Limb (tissue), 2 donors: ENCODE data around the gene PRKAA2.
"Not testable (repeated sequence)": the region's sequence is repeated elsewhere in the genome, so short reads cannot be mapped to it uniquely, and the experiment has no call there.

ENCODE experiments used
- DNase-seq, 2 donors: peaks; one replicate each; pipeline ENCODE4 v3.0.0-alpha.2; 2016; ENCODE audit errors: extremely low spot score in 2 of 2

Gene PRKAA2

GRCh38 chr1:56644919-56645676 lies at the start of gene PRKAA2:
TSS of gene PRKAA2 (plus strand) at chr1:56645314. CDS start at chr1:56645388, 74 bp downstream.
- peak; percentile 28 to 79 for DNase-seq

- not testable (repeated sequence) for DNase-seq
Observed at GRCh38 chr1:56595397-56596191, 49.5 kb upstream of the PRKAA2 start.

- DNase-seq = not testable (repeated sequence)
Observed at GRCh38 chr1:56610097-56610496, 35.0 kb upstream of the PRKAA2 start.

- not testable (repeated sequence) for DNase-seq
Observed at GRCh38 chr1:56610770-56611169, 34.3 kb upstream of the PRKAA2 start.

GRCh38 chr1:56617141-56617540 lies 28.0 kb upstream of the PRKAA2 start:
- no peak for DNase-seq

- DNase-seq = no peak
Observed at GRCh38 chr1:56625819-56626440, 19.2 kb upstream of the PRKAA2 start.

GRCh38 chr1:56626546-56626945 lies 18.6 kb upstream of the PRKAA2 start:
- DNase-seq = no peak

GRCh38 chr1:56627019-56627635 lies 18.0 kb upstream of the PRKAA2 start:
- DNase-seq = no peak

GRCh38 chr1:56627636-56628039 lies 17.5 kb upstream of the PRKAA2 start:
- no peak for DNase-seq

GRCh38 chr1:56630786-56631185 lies 14.3 kb upstream of the PRKAA2 start:
- no peak for DNase-seq

GRCh38 chr1:56631901-56632300 lies 13.2 kb upstream of the PRKAA2 start:
- DNase-seq = no peak

GRCh38 chr1:56634981-56635380 lies 10.1 kb upstream of the PRKAA2 start:
- DNase-seq = no peak

- DNase-seq = no peak
Observed at GRCh38 chr1:56638248-56638647, 6.9 kb upstream of the PRKAA2 start.

- no peak for DNase-seq
Observed at GRCh38 chr1:56639211-56639610, 5.9 kb upstream of the PRKAA2 start.

GRCh38 chr1:56643661-56644060 lies 1.5 kb upstream of the PRKAA2 start:
- DNase-seq = no peak

GRCh38 chr1:56644064-56644918 lies 823 bp upstream of the PRKAA2 start:
- peak in 1 of 2 donors; percentile 24 for DNase-seq

- DNase-seq = no peak
Observed at GRCh38 chr1:56645677-56646305, 677 bp downstream of the PRKAA2 start.

- no peak for DNase-seq
Observed at GRCh38 chr1:56646611-56647010, 1.5 kb downstream of the PRKAA2 start.

GRCh38 chr1:56647106-56647505 lies 2.0 kb downstream of the PRKAA2 start:
- DNase-seq = no peak

- DNase-seq = no peak
Observed at GRCh38 chr1:56648546-56648945, 3.4 kb downstream of the PRKAA2 start.
